T1000 (cell line): ENCODE measurements around the gene SLC6A6.
"Not testable (repeated sequence)": the region's sequence is repeated elsewhere in the genome, so short reads cannot be mapped to it uniquely, and the experiment has no call there.

ENCODE experiments used
- DNase-seq: peaks from one replicate; lab custom pipeline; 2025; ENCODE audit warnings: mixed read lengths; lab: John Stamatoyannopoulos, UW

The SLC6A6 gene

DNA sequence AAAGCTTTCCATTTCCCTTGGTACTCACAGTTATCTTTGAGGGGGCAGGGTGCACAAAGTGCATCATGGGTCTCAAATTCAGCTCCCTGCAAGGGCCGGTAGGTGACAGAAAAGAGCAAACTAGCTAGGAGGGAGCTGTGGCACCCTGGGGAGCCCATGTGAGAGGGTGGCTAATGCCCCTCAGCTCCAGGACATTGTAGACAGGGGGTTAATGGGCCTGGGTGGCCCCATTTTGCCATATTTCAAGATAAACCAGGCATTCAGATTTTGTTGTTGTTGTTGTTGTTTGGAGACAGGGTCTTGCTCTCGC lies 3.7 kb upstream of the SLC6A6 start:
- DNase-seq = no peak

DNA sequence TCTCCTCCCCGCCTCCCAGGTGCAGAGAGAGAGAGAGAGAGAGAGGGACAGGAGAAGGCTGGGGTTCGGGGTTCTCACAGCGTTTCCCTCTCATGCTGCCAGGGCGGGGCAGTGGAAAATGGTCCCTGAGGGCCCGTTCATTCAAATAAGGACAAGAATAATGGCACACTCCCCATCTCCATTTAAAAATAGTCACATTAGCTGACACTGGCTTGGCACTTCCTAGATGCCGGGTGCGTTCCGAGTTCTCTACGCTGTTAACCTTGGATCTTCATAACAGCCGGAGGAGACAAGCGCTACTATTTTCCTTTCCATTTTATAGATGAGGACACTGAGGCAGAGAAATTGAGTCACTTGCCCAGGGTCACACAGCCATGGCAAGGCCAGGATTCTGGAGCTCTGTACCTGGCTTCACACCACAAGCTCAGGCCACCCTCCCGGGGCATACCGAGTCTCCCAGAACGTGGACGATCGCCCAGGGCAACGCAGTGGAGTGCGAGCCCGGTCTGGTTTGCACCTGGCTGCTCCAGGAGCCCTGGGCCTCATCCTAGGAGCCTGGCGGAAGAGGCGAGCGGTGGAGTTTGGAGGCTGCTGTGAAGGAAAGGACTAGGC lies 608 bp upstream of the SLC6A6 start:
- no peak for DNase-seq

DNA sequence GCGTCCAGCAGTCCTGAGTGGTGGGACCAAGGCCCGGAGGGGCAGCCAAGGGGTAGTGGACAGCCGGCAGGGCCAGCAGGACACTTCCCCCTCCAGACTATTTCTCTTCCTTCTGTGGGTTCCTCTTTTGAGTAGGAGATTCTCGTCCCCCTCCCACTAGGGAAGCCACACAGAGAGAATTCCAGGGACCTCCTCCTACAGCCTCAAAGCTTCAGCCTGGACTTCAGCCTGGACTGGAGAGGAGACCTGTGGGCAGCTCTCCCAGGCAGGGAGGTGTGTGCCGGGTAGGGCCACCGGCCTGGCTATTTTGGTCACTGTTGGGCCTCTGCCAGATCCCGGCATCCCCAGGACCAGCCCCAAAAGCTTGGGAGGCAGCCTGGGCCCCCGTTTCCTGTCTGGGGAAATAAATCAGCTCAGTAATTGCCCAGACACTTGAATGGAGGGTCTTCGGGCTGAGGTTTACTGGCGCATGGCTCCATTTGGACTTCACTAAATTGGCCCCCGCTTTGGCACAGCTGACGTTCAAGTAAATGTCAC lies 1.3 kb downstream of the SLC6A6 start:
- no peak for DNase-seq

DNA sequence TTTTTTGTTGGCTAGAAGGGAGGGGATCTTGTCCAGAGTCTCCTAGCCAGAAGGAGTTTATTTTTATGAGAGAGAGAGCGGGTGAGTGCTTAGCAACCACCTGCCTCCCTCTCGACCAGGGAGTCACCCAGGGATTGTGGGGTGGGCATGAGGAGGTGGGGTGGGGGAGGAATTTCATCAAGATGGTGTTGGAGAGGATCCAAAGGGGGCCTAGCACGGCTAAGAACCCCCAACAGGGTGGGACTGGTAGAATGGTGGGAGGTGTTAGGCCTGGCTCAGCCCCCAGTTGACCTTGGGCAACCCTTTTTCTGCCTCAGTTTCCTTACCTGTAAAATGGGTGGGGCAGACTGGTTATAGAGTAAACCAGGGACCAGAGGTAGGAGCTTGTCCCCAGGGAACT lies 1.8 kb downstream of the SLC6A6 start:
- DNase-seq = no peak

DNA sequence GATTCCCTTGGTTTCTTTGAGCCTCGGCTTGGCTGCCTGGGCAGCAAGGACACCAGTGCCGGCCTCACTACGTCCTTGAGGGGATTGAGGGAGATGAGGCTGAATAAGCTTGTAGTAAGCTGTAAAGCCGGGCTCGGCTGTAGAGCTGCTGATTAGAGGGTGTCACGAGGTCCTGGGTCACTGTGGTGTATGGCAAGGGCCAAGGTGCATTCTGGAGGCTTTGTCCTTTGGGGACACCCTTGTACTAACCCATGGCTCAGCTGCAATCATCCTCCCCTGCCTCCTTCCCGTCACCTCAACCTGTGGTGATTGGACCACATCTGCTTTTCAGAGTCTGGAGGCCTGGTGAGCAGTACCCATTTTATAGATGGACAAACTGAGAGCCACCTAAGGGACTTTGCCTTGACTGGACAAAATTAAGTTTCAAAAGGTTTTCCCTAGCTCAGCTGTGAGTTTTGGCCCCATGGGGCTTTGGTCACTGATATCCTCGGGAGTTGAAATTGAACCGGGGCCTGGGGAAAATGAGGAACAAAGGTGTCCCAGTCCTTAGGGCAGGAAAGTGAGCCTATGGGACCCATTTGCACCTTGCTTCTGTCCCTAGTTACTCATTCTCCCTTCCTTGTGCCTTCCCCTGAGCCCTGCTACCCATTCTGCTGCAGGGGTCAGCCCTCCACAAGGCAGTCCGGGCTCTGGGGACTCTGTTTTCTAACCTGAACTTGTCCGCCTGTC lies 2.4 kb downstream of the SLC6A6 start:
- no peak for DNase-seq

DNA sequence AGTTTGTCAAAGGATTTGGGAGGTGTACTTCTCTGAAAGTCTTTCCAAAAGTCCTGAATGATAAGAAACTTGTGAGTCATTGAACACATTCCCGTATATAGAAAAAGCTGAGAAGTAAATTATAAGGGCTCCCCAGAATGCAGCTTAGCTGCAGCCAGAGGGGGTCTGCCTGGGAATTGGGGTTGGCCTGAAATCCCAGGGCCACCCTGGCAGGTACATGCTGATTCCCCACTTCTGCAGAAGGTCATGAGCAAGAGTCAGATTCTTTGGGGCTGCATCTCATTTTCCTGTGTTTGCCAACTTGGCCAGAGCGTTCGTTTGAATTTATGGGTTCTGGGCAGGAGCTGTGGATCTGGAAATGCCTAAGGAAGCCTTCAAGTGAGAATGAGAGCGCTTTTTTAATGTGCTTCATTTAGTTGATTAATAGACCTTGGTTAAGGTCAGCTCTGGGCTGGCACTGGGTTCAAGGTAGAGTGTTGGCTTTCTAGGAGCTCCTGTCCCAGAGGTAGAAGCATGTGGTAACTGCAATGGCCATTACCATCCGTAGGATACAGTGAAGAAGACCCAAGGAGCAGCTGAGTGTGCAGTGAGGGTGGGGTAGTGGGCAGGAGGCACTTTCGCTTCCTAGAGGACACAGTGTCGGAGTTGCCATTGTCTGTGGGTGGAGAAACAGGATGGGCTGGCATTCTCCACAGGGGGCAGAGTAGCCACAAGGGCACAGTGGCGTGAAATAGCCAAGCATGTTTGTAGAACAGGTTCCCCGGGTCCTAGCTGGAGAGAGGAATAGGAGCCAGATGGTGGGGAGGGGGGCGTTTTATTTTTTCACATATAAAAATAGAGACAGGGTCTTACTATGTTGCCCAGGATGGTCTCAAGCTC lies 3.2 kb downstream of the SLC6A6 start:
- DNase-seq = no peak

DNA sequence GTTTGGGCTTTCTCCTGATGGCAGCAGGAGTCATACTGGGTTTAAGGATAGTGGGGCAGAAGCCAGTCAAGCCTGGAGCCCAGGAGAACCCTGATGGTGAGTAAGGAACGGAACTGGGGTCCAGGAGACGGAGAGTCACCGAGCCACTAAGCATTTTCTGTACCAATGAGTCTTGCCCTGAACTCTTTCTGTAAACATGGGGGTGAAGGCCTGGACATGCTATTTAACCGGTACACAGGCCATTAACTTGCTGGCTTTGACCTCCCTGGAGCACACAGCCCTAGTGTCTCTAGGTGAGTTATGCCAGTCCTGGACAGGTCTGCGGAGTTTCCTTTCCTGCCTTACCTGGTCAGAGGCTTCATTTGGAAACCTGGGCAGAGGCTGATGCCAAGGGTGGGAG lies 3.9 kb downstream of the SLC6A6 start:
- no peak for DNase-seq

DNA sequence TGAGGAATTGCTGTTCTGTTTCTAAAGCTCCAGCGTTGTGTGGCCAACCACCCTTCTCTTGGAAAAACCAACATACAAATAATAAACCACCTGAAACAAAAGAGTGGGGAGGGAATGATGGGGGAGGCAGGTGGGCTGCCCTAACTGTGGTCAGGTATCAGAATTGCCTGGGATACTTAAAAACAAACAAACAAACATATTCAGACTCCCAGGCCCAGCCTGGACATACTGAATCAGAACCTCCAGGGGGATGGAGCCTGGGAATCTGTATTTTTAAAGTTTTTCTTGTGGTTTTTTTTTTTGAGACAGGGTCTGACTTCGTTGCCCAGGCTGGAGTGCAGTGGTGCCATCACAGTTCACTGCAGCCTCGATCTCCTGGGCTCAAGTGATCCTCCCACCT lies 4.4 kb downstream of the SLC6A6 start:
- DNase-seq = no peak

DNA sequence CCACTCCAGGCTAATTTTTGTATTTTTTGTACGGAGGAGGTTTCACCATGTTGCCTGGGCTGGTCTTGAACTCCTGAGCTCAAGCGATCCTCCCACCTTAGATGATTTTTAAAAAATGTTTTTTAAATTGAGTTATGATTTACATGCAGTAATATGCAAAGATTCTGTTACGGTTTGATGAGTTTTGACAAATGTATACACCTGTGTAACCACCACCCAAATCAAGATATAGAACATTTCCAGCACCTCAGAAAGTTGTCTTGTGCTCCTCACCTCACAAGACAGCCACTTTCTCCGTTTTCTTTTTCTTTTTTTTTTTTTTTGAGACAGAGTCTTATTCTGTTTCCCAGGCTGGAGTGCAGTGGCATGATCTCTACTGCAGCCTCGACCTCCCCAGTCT lies 4.8 kb downstream of the SLC6A6 start:
- DNase-seq = no peak

DNA sequence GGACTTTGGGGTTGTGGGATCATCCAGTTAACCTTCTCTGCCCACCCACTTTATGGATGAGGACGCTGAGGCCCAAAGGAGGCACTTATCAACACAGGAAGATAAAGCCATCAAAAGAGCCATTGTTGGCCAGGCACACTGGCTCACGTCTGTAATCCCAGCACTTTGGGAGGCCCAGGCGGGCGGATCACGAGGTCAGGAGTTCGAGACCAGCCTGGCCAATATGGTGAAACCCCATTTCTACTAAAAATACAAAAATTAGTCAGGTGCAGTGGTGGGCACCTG lies 7.3 kb downstream of the SLC6A6 start:
- not testable (repeated sequence) for DNase-seq

DNA sequence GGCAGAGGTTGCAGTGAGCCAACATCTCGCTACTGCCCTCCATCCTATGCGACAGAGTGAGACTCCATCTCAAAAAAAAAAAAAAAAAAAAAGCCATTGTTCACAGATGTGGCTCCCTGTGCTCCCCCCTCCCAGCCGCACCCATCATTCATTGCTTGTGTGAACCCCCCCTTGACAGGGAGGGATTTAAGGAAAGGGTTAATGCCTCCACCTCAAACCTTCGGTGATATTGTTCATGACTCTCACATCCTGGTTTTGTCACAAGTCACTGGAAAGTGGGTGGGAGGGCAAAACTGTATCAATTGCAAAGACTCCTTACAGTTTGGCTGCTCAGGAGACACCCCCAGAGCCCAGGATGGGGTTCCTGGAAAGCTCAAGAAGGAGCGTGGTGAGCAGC lies 7.7 kb downstream of the SLC6A6 start:
- no peak for DNase-seq

DNA sequence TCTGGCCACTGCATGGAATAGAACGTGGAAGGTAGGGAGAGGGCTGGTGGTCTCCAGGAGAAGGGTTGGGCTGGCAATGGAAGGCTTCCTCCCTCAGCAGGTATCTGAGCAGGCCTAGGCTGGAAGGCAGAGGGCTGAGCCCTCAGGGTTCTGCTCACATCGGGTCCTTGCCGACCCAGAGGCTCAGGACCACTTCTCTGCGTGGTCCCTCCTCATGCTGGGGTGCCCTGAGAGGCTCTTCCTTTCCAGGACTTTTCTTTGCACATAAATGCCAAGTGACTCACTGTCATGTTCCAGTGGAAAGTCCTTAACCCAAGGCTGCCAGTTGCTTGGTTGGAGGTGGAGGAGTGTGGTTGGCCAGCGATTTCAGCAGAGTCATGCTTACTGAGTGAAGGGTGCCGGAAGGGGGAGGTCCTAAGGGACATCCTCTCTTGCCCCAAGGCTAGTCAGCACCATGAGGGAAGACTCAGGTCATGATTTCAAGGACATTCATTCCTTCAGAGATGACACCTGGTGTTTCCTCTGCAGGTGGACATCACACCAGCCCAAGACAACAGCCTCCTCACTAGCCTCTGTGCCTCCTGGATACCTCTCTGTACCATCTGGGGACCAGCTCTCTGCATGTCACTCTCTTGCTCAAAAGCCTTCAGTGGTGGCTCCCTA lies 8.2 kb downstream of the SLC6A6 start:
- DNase-seq = peak; percentile 72

DNA sequence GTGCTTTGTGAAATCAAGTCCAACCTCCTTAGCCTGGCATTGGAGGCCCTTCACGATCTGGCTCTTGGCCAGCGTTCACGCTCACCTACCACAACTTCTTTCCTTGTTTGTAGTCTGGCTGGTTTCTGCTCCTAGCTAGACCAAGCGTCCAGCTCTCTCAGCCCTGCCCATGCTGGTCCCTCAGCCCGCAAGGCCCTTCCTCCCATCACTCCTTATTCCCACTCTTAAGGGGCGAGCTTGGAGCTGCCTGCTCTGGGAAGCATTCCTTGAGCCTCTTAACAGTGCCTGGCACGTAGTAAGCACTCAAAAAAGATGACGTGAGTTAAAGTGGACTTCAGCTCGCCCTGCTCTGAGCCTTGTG lies 8.7 kb downstream of the SLC6A6 start:
- no peak for DNase-seq

DNA sequence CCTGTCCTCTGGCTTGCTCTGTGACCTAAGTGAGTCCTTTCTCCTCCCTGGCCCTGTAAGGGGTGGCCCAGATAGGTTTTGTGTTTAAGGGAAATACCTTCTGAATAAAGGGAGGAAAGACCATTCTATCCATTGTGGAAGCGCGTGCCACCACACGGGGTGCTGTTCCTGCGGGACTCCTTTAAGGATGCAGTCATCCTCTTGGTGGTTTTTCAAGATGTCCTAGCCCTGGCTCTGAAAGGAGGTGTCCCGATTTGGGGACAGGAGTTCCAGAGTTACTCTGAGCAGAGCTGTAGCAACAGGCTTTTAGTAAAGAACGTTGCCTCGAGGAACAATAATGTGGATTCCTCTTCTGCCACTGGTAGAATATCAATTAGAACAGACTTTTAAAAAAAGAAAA lies 9.6 kb downstream of the SLC6A6 start:
- no peak for DNase-seq

DNA sequence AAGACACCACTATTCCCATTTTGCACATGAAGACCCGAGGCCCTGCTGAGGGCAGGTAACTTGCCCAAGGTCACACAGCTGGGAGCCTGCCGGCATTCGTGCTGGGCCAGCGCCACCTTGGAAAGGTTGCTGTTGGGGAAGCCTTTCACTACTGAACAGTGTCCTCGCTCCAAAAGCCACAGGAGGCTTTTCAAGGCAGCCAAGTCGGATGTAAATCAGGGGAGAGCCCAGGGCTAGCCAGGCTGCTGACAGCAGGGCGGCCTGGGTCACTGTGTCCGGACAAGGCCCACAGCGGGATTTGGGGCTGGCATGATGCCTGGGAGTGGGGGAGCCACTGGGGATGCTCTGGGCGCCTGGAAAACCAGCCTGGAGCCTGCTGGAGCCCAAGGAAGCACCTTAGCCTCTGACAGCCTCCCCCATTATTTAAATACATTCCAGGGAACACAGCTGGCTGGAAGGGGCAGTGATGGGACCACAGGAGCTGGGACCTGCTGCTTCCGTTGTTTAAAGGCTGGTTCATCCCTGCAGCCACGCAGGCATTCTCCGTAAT lies 10.5 kb downstream of the SLC6A6 start:
- DNase-seq = no peak

DNA sequence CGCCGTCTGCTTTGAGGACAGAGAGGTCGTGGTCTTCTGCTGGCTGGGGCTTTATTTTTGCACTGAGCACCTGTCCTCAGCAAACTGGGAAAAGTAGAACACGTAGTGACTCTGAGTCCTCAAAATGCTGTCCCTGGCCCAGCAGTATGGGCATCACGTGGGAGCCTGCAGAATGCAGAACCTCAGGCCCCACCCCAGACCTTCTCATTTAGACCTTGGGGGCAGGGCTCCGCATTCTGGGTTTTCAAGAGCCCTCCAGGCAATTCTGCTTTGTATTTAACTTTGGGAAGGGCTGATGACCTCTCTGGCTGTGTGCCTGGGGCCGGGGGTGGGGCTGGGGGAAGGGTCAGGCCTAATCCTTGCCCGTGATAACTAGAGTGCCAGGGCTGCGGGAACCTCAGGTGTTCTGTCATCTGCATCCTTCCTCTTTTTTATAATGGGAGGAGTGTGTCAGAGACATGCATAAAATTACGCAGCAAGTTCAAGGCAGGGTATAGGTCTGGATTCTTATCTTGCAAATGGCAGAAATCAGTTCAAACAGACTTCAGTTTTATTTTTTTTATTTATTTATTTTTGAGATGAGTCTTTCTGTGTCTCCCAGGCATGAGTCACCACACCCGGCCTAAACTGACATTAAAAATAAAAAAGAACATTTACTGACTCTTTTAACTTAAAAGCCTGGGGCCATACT lies 11.1 kb downstream of the SLC6A6 start:
- peak; percentile 41 for DNase-seq

DNA sequence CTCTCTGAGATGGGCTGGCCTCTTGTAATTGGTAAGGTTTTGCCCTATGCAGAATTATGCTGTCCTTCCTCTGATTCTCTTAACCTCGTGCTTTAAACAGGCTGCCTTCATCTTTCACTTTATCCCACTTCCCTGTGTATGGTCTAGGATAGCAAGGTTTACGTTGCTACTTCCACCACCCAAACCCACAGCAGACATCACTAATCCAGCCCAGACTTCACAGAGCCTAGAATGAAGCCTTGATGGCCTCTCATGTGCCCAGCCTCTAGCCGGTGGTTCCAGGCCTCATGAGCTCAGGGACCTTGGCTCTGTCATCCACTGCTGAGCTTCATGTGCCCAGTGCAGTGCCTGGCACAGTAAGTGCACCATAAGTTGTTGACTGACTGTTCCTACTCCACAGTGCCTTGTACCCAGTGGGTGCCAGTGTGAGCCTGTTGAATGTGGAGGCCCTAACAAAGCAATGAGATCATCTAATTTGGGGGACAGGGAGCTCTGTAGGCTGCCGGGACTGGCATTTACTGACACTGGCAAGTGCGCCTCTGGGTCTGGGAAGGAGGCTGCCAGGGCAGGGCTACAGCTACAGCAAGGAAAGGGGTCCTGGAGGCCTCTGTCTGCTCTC lies 12.5 kb downstream of the SLC6A6 start:
- DNase-seq = no peak

DNA sequence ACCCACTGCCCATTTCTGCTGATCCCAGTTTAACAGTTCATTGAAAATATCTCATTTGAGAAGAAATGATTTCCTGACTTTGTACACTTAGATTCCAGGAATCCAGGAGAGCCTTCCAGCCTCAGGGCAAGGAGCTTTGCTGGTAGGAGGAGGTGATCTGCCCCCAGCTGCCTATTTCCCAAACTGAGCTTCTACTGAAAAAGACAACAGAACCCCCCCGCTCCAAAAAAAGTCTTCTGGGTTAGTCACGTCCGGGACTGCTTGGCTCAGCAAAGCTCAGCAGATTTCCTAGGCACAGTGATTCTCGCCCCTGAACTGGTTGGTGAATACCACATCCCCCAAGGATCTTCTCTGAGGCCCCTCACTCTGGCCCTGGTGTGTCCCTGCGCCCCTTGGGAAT lies 13.1 kb downstream of the SLC6A6 start:
- DNase-seq = peak; percentile 68

DNA sequence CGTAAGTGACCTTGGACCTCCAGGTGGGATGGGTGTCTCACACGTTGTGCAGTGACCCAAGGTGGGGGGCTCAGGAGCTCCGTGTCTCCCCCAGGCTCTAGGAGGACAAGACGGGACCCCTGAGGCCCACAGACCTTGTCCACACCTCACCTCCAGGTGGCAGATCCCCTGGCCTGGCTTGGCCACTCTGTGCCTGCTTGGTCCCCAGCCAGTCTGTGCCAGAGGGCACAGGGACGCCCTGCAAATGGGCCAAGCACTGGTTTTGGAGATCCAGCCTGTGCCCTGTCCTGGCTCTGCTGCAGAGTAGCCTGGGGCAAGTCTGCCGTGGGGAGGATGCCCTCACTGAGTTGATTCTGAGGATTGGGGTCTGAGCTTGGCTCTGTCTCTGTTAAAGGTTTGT lies 14.0 kb downstream of the SLC6A6 start:
- DNase-seq = no peak

DNA sequence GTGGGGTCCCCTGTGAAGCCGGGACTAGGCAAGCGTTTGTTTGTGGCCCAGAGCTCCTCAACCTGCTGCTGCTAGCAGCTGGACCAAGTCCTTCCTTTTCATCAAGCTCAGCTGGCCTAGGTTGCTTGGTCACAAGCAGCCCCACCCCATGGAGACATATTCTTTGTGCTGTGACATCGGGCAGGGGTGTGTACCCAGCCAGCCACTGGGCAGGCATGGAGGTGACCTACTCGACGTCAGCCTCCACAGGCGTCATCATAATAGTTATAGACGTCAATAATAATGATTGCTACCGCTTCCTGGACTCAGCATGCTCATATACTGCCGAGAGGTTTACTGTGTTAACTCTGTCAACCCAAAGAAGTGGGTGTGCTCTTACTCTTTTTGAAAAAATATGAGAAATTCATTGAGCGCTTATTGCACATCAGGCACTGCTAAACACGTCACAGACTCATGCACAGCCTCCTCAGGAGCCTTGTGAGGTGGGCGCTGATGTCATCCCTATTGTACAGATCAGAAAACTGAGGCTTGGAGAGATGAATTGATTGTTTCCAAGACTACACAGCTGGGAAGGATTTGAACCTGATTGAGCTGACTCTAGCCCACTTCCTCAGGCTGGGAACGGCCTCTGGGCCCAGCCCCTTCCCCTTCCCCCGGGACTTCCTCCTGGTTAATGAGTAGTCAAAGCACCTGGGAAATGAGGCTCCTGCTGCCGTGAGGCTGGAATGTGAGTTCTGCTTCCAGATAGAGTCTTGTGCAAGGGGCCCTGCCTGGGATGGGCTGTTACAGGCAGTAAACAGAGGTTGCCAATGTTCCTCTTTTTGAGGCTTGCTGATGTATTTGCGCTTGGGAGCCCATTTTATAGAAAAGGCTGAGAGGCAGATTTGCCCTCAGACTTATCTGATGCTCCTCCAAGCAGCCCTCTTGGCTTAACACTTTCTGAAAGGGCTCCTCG lies 16.2 kb downstream of the SLC6A6 start:
- no peak for DNase-seq
